Measurements from ENCODE around the gene HAPLN3. TPM values are rescaled to one million over a fixed set of nuclear protein-coding genes. Genes with fewer than 3 reads are reported as not detected.

HAPLN3 gene
- total RNA-seq (2022; extraction: Qiagen RNA extraction): 25.4 to 27.6 TPM (median 26.2 TPM) in 5 replicates

GRCh38 chr15:88894819-88895767 is at the start of gene HAPLN3:
Gene HAPLN3 (minus strand): TSS chr15:88895544. CDS start chr15:88887298, 8,246 bp downstream.

GRCh38 chr15:88913017-88913849 is 17.9 kb upstream of the HAPLN3 start, which contains the start of gene MFGE8:
Gene MFGE8 (minus strand): TSS chr15:88913379. CDS start chr15:88913319, 60 bp downstream.

Other genes with a start within 250 kb of the HAPLN3 start
- gene ACAN, start 92.1 kb downstream of the HAPLN3 start, total RNA-seq (2022; extraction: Qiagen RNA extraction): 0.51 to 1.2 TPM (median 0.93 TPM) in 5 replicates
- 309 to 357 TPM (median 315 TPM) in 5 replicates for gene MFGE8, start 17.8 kb upstream of the HAPLN3 start, total RNA-seq (2022; extraction: Qiagen RNA extraction)
- 104 to 168 TPM (median 148 TPM) in 5 replicates for gene ABHD2, start 192.9 kb upstream of the HAPLN3 start, total RNA-seq (2022; extraction: Qiagen RNA extraction)